ENCODE measurements around the gene CPSF7. TPM values are rescaled to one million over a fixed set of nuclear protein-coding genes. Genes with fewer than 3 reads are reported as not detected.
"Not testable (repeated sequence)": the region's sequence is repeated elsewhere in the genome, so short reads cannot be mapped to it uniquely, and the experiment has no call there.

The CPSF7 gene
- total and polyA plus RNA-seq, 2 experiments from 2014 or later, result 27.5 to 39.6 TPM

GRCh38 chr11:61472868-61473267, 43.1 kb upstream of the CPSF7 start:
- no peaks in the 10 kb centered on the region for H3K36me3 ChIP-seq (replicated peaks; ENCODE audit: insufficient read depth, low read depth)
- H3K4me3 ChIP-seq, result no peak overlapping the region
- H3K27me3 ChIP-seq, result no peaks in the 10 kb centered on the region
- H3K27ac ChIP-seq, result no peak overlapping the region
- TF ChIP-seq EZH2 (IDR thresholded peaks at IDR 0.05; ENCODE audit: borderline replicate concordance), result no peak
- TF ChIP-seq CTCF (IDR thresholded peaks at IDR 0.05; ENCODE audit: poor library complexity), result no peak
- no peak for TF ChIP-seq EZH2phosphoT487 (IDR thresholded peaks at IDR 0.05; ENCODE audit: low read depth, severe bottlenecking, unreplicated experiment)
- H3K4me2 ChIP-seq, result no peak overlapping the region
- H3K79me2 ChIP-seq, result no peaks in the 10 kb centered on the region
- no peak overlapping the region for H2AFZ ChIP-seq
- no peaks in the 10 kb centered on the region for H3K9me3 ChIP-seq (ENCODE audit: low read depth)
- WGBS (ENCODE audit: low lambda C conversion rate, missing lambda C conversion rate), result over 99% methylated on average over 5 of the region's 5 CpGs
- H3K9me2 ChIP-seq (replicated peaks; ENCODE audit: insufficient read depth), result no peaks in the 10 kb centered on the region
- no peaks in the 10 kb centered on the region for H3K4me1 ChIP-seq (ENCODE audit: insufficient read depth)
- no peaks in the 10 kb centered on the region for H4K20me1 ChIP-seq (ENCODE audit: insufficient read depth, poor library complexity, severe bottlenecking)
- DNase-seq (ENCODE audit: low spot score), result no peak

- Histone ChIP-seq H3K4me3 (no peak overlapping the region), H4K20me1 (ENCODE audit: insufficient read depth, poor library complexity, severe bottlenecking) (no peaks in the 10 kb centered on the region), H3K9me2 (replicated peaks; ENCODE audit: insufficient read depth) (no peaks in the 10 kb centered on the region), H3K27me3 (no peaks in the 10 kb centered on the region), H3K4me2 (no peak overlapping the region), H3K9me3 (ENCODE audit: low read depth) (no peaks in the 10 kb centered on the region), H2AFZ (no peak overlapping the region), H3K4me1 (ENCODE audit: insufficient read depth) (no peaks in the 10 kb centered on the region), H3K79me2 (no peaks in the 10 kb centered on the region), H3K27ac (no peak overlapping the region), H3K36me3 (replicated peaks; ENCODE audit: insufficient read depth, low read depth) (no peaks in the 10 kb centered on the region)
- TF ChIP-seq EZH2phosphoT487 (IDR thresholded peaks at IDR 0.05; ENCODE audit: low read depth, severe bottlenecking, unreplicated experiment) (no peak), CTCF (IDR thresholded peaks at IDR 0.05; ENCODE audit: poor library complexity) (no peak), EZH2 (IDR thresholded peaks at IDR 0.05; ENCODE audit: borderline replicate concordance) (no peak)
- 79% methylated on average over 5 of the region's 5 CpGs for WGBS (ENCODE audit: low lambda C conversion rate, missing lambda C conversion rate)
- no peak for DNase-seq (ENCODE audit: low spot score)
Measured at GRCh38 chr11:61472282-61472681, 42.5 kb upstream of the CPSF7 start.

GRCh38 chr11:61468002-61468401, 38.2 kb upstream of the CPSF7 start:
- Histone ChIP-seq H3K4me2 (no peak overlapping the region), H3K9me2 (replicated peaks; ENCODE audit: insufficient read depth) (no peaks in the 10 kb centered on the region), H3K79me2 (no peaks in the 10 kb centered on the region), H3K27me3 (no peaks in the 10 kb centered on the region), H4K20me1 (ENCODE audit: insufficient read depth, poor library complexity, severe bottlenecking) (no peaks in the 10 kb centered on the region), H2AFZ (no peak overlapping the region), H3K27ac (no peak overlapping the region), H3K4me1 (ENCODE audit: insufficient read depth) (no peaks in the 10 kb centered on the region), H3K4me3 (no peak overlapping the region), H3K9me3 (ENCODE audit: low read depth) (no peaks in the 10 kb centered on the region), H3K36me3 (replicated peaks; ENCODE audit: insufficient read depth, low read depth) (no peaks in the 10 kb centered on the region)
- TF ChIP-seq CTCF (IDR thresholded peaks at IDR 0.05; ENCODE audit: poor library complexity), result no peak
- TF ChIP-seq EZH2phosphoT487 (IDR thresholded peaks at IDR 0.05; ENCODE audit: low read depth, severe bottlenecking, unreplicated experiment), result no peak
- TF ChIP-seq EZH2 (IDR thresholded peaks at IDR 0.05; ENCODE audit: borderline replicate concordance), result no peak
- DNase-seq (ENCODE audit: low spot score), result no peak
- 80% methylated on average over 7 of the region's 7 CpGs for WGBS (ENCODE audit: low lambda C conversion rate, missing lambda C conversion rate)

GRCh38 chr11:61467602-61468001, 37.8 kb upstream of the CPSF7 start:
- H3K4me3 ChIP-seq; H3K27ac ChIP-seq; H3K4me1 ChIP-seq (ENCODE audit: insufficient read depth); H3K27me3 ChIP-seq; DNase-seq (ENCODE audit: low spot score); H3K9me2 ChIP-seq (replicated peaks; ENCODE audit: insufficient read depth); H3K9me3 ChIP-seq (ENCODE audit: low read depth); H3K36me3 ChIP-seq (replicated peaks; ENCODE audit: insufficient read depth, low read depth); H3K4me2 ChIP-seq; H3K79me2 ChIP-seq; H2AFZ ChIP-seq; H4K20me1 ChIP-seq (ENCODE audit: insufficient read depth, poor library complexity, severe bottlenecking): not testable (repeated sequence)
- WGBS (ENCODE audit: low lambda C conversion rate, missing lambda C conversion rate), result 91% methylated on average over 6 of the region's 6 CpGs

Measured in hepatocyte (in vitro differentiated cells).